ENCODE measurements around the gene PLXNA2.

- TF ChIP-seq CTCF (IDR thresholded peaks at IDR 0.05) (no peak), POLR2A (IDR thresholded peaks at IDR 0.05) (no peak)
These were observed 77.6 kb downstream of the PLXNA2 start for GRCh38 chr1:208166340-208167138.

Data from esophagus squamous epithelium (tissue), 4 donors.